B cell (primary cell): Measurements from ENCODE around the gene CTNNB1. TPM values are rescaled to one million over a fixed set of nuclear protein-coding genes. Genes with fewer than 3 reads are reported as not detected.

Experiments
- ATAC-seq: fragments of 200-7000 bp; cut with Tn5 transposase; one replicate; pipeline ENCODE4 v1.10.0; 2021; ENCODE audit warnings: low read depth, mild to moderate bottlenecking, moderate number of reproducible peaks, moderate library complexity
- CTCF ChIA-PET: fragments of 350-600 bp; sonication (Branson Sonifier 250); formaldehyde crosslinking; loops from one replicate; lab custom pipeline; 2021; ENCODE audit warnings: antibody characterized with exemption, inconsistent platforms; lab: Charles Lee
- POLR2A ChIA-PET: fragments of 350-600 bp; sonication (Branson Sonifier 250); formaldehyde crosslinking; loops from one replicate; lab custom pipeline; 2021; ENCODE audit warnings: antibody characterized with exemption; lab: Charles Lee
- DNase-seq: peaks from one replicate; pipeline ENCODE4 v3.0.0; 2013
- H2AFZ ChIP-seq: 2 replicates; pipeline ENCODE4 v1.6.1; 2012; ENCODE audit warnings: mild to moderate bottlenecking, low read depth, low read length; ENCODE audit not compliant: insufficient read depth, poor library complexity, severe bottlenecking
- H3K27ac ChIP-seq, 2 donors: 1 replicate in 1 of 2; 2 replicates in 1 of 2; pipeline ENCODE4 v1.5.1; 2012 to 2013; ENCODE audit warnings: low read length in 2 of 2, mild to moderate bottlenecking in 2 of 2, moderate library complexity in 1 of 2
- H3K27me3 ChIP-seq, 4 experiments: fragments of 200-600 bp in 1 of 4; sonication (generic) in 1 of 4; replicated peaks in 1 of 4; 1 replicate in 2 of 4; 2 replicates in 2 of 4; pipeline versions ENCODE4 v1.6.1 to v1.7.0; 2013 to 2016; ENCODE audit warnings: low read length in 3 of 4, mild to moderate bottlenecking in 2 of 4, mixed read lengths in 1 of 4, moderate library complexity in 1 of 4; ENCODE audit not compliant: insufficient read depth in 4 of 4, control insufficient read depth in 3 of 4; ENCODE audit errors: control extremely low read depth in 1 of 4
- H3K36me3 ChIP-seq, 2 experiments: replicated peaks in 1 of 2; 1 replicate in 1 of 2; 2 replicates in 1 of 2; pipeline versions ENCODE4 v1.6.1 to v1.7.1; 2013; ENCODE audit warnings: low read length in 1 of 2; ENCODE audit not compliant: insufficient read depth in 2 of 2, control insufficient read depth in 1 of 2; ENCODE audit errors: control extremely low read depth in 1 of 2, extremely low read depth in 1 of 2
- H3K4me1 ChIP-seq, 2 donors: fragments of 200-600 bp in 1 of 2; sonication (generic) in 1 of 2; 1 replicate in 1 of 2; 2 replicates in 1 of 2; pipeline versions ENCODE4 v1.5.1 to v1.6.1; 2013 to 2017; ENCODE audit warnings: low read length in 2 of 2; ENCODE audit not compliant: control insufficient read depth in 2 of 2, insufficient read depth in 2 of 2
- H3K4me2 ChIP-seq: replicated peaks from 2 replicates; pipeline ENCODE3; 2012; ENCODE audit warnings: mild to moderate bottlenecking, low read depth, low read length; ENCODE audit not compliant: poor library complexity, severe bottlenecking
- H3K4me3 ChIP-seq, 5 experiments: fragments of 200-600 bp in 1 of 5; sonication (generic) in 1 of 5; 1 replicate in 3 of 5; 2 replicates in 2 of 5; pipeline versions ENCODE4 v1.5.1 to v1.7.0; 2011 to 2016; ENCODE audit warnings: low read length in 4 of 5, mild to moderate bottlenecking in 4 of 5, low read depth in 2 of 5, control low read depth in 1 of 5, moderate library complexity in 1 of 5; ENCODE audit not compliant: insufficient read depth in 1 of 5; ENCODE audit errors: control extremely low read depth in 1 of 5, extremely low read depth in 1 of 5
- H3K79me2 ChIP-seq: fragments of 200-600 bp; sonication (generic); one replicate; pipeline ENCODE4 v1.6.0; 2016; ENCODE audit warnings: low read length; ENCODE audit not compliant: control insufficient read depth, insufficient read depth
- H3K9ac ChIP-seq: fragments of 200-600 bp; sonication (generic); 2 replicates; pipeline ENCODE4 v1.6.1; 2017; ENCODE audit warnings: mild to moderate bottlenecking, low read length, moderate library complexity
- H3K9me3 ChIP-seq, 3 donors: one replicate each; pipeline versions ENCODE4 v1.6.1 to v1.7.1; 2013; ENCODE audit warnings: low read length in 2 of 3; ENCODE audit not compliant: control insufficient read depth in 2 of 3, insufficient read depth in 1 of 3; ENCODE audit errors: control extremely low read depth in 1 of 3
- H4K20me1 ChIP-seq: 2 replicates; pipeline ENCODE4 v1.6.0; 2012; ENCODE audit warnings: mild to moderate bottlenecking, low read length; ENCODE audit not compliant: insufficient read depth, control insufficient read depth, poor library complexity, severe bottlenecking
- H3K27ac Mint-ChIP-seq: one replicate; pipeline ENCODE4 v1.8.0; 2021; ENCODE audit warnings: mixed read lengths
- H3K27me3 Mint-ChIP-seq: one replicate; pipeline ENCODE4 v1.8.0; 2021; ENCODE audit warnings: mixed read lengths
- H3K4me1 Mint-ChIP-seq: one replicate; pipeline ENCODE4 v1.8.0; 2021; ENCODE audit warnings: mixed read lengths
- H3K4me3 Mint-ChIP-seq: one replicate; pipeline ENCODE4 v1.8.0; 2021; ENCODE audit warnings: mixed read lengths
- H3K9me3 Mint-ChIP-seq: one replicate; pipeline ENCODE4 v1.8.0; 2022; ENCODE audit warnings: mixed read lengths; ENCODE audit not compliant: insufficient read depth
- CTCF ChIP-seq: fragments of 200-600 bp; IDR thresholded peaks from one replicate; pipeline ENCODE4 v1.8.0; 2022; ENCODE audit warnings: antibody characterized with exemption, mild to moderate bottlenecking
- EZH2 ChIP-seq: IDR thresholded peaks from 2 replicates; pipeline ENCODE4 v1.6.1; 2012; ENCODE audit warnings: borderline replicate concordance, low read depth, mild to moderate bottlenecking, moderate library complexity, low read length; ENCODE audit not compliant: insufficient read depth, poor library complexity, severe bottlenecking
- WGBS: methylation state at CpG from one replicate; pipeline ENCODE4 v1.1.5; 2013; ENCODE audit warnings: missing lambda C conversion rate; ENCODE audit not compliant: insufficient coverage; 5-methylcytosine and 5-hydroxymethylcytosine counted together
- intact Hi-C: fragments of 100-400 bp; cut with micrococcal nuclease; formaldehyde crosslinking; loops from one replicate; pipeline ENCODE4 v1.10.0; 2022
- polyA plus RNA-seq: library from polyadenylated mRNA; depleted of rRNA; stranded (reverse); fragments of >200 nt; gene quantifications from 2 replicates; pipeline ENCODE4 v1.2.3, GENCODE V29; 2012
- total RNA-seq, 2 donors: library from RNA; stranded (reverse); fragments of 120-200 nt in 1 of 2; gene quantifications; 1 replicate in 1 of 2; 2 replicates in 1 of 2; pipeline versions ENCODE4 v1.2.3 to v1.2.4, GENCODE V29; 2013 to 2022

CTNNB1 gene
- total and polyA plus RNA-seq, 2 donors (not counting 1 experiment from before 2014, with no cell fraction given) = 103 to 178 TPM

DNA sequence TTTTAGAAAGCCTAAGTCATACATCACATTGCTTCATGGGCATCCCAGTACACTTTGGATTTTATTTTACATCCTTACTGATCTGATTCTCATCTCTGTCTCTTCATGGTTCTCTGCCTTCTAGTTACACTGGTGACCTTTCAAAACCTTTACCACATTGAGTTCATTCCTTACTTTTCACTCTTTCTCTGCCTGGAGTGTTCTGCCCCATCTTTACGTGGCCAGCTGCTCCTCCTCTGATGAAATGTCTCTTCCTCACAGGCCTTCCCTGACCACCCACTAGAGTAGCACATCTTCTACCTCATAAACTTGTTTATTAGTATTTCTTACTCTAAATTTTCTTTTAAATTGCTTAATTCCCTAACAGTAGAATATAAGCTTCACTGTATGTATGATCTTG is 17.7 kb downstream of the CTNNB1 start:
- H3K27me3 ChIP-seq = no peaks in the 10 kb centered on the region
- Mint-ChIP-seq H3K27ac (peak overlapping the region; percentile 16), H3K4me3 (peak overlapping the region; percentile 5), H3K4me1 (peaks cover 81% of the 10 kb centered on the region), H3K9me3 (no peaks in the 10 kb centered on the region), H3K27me3 (no peaks in the 10 kb centered on the region)
- H3K27ac ChIP-seq = peak overlapping the region in 1 of 2 donors; percentile 18
- no peak overlapping the region for H2AFZ ChIP-seq
- no CpG with 5 or more reads among the region's 1 CpG for WGBS
- H3K4me1 ChIP-seq = peaks cover 32 to 61% of the 10 kb centered on the region in 2 donors
- no peak overlapping the region for H3K4me2 ChIP-seq
- ATAC-seq (no peak), DNase-seq (no peak)
- ChIA-PET CTCF (interaction anchor here (0.8 kb wide), 1 partner anchor 14 kb away, joined by 3 read pairs; no protein-coding TSS in a partner anchor), POLR2A (no interaction called here)
- H3K9me3 ChIP-seq = no peaks in the 10 kb centered on the region
- no peak overlapping the region for H3K9ac ChIP-seq
- H4K20me1 ChIP-seq = peaks cover 84% of the 10 kb centered on the region
- H3K79me2 ChIP-seq = peaks cover 99% of the 10 kb centered on the region
- H3K36me3 ChIP-seq = no peaks in the 10 kb centered on the region
- no peak overlapping the region for H3K4me3 ChIP-seq
- intact Hi-C loops = loop anchor here (2.0 kb wide), 1 partner anchor 16 kb away; no protein-coding TSS in a partner anchor
- TF ChIP-seq CTCF (no peak), EZH2 (no peak)

- Mint-ChIP-seq H3K4me3 (no peak overlapping the region), H3K27me3 (no peaks in the 10 kb centered on the region), H3K9me3 (no peaks in the 10 kb centered on the region), H3K27ac (no peak overlapping the region), H3K4me1 (peaks cover 64% of the 10 kb centered on the region)
- H3K27ac ChIP-seq = peak overlapping the region in 1 of 2 donors; percentile 12
- H3K9ac ChIP-seq = no peak overlapping the region
- no peak overlapping the region for H3K4me3 ChIP-seq
- H3K36me3 ChIP-seq = peaks cover under 1 to 7% of the 10 kb centered on the region in 2 experiments
- ATAC-seq = no peak
- ChIA-PET POLR2A (no interaction called here), CTCF (no interaction called here)
- no peaks in the 10 kb centered on the region for H3K27me3 ChIP-seq
- H3K4me2 ChIP-seq = peak overlapping the region; percentile 7
- 83% methylated on average over 1 of the region's 1 CpG for WGBS
- H3K9me3 ChIP-seq = no peaks in the 10 kb centered on the region
- no peak for DNase-seq
- TF ChIP-seq EZH2 (no peak), CTCF (no peak)
- no peak overlapping the region for H2AFZ ChIP-seq
- H3K4me1 ChIP-seq = peaks cover 14 to 38% of the 10 kb centered on the region in 2 donors
- intact Hi-C loops = no loop called here
- peaks cover 97% of the 10 kb centered on the region for H3K79me2 ChIP-seq
- H4K20me1 ChIP-seq = peaks cover 81% of the 10 kb centered on the region
Measured at GRCh38 chr3:41219424-41219823, 20.1 kb downstream of the CTNNB1 start.
